Esophagus muscularis mucosa (tissue), 4 donors: ENCODE measurements around the gene USP5. TPM values are rescaled to one million over a fixed set of nuclear protein-coding genes. Genes with fewer than 3 reads are reported as not detected.
A peak's percentile ranks its signal among the peaks of the same experiment; 100 is the strongest.

Experiments
- DNase-seq: peaks from one replicate; pipeline ENCODE4 v3.0.0-alpha.2; 2017; ENCODE audit errors: extremely low spot score
- H3K27ac ChIP-seq, 4 donors: fragments of 200-600 bp; sonication (generic); replicated peaks in 1 of 4; 1 replicate in 3 of 4; 2 replicates in 1 of 4; pipeline ENCODE4 v1.5.1; 2016 to 2019; ENCODE audit warnings: mild to moderate bottlenecking in 1 of 4
- H3K27me3 ChIP-seq, 4 donors: fragments of 200-600 bp; sonication (generic); one replicate each; pipeline versions ENCODE4 v1.5.1 to v1.6.0; 2016 to 2019
- H3K36me3 ChIP-seq, 4 donors: fragments of 200-600 bp; sonication (generic); one replicate each; pipeline ENCODE4 v1.5.1; 2016 to 2019
- H3K4me1 ChIP-seq, 4 donors: fragments of 200-600 bp; sonication (generic); one replicate each; pipeline ENCODE4 v1.5.1; 2016 to 2019
- H3K4me3 ChIP-seq, 4 donors: fragments of 200-600 bp; sonication (generic); 1 replicate in 2 of 4; 2 replicates in 2 of 4; pipeline ENCODE4 v1.5.1; 2016 to 2019; ENCODE audit warnings: mild to moderate bottlenecking in 4 of 4, moderate library complexity in 1 of 4
- H3K9me3 ChIP-seq, 4 donors: fragments of 200-600 bp; sonication (generic); 1 replicate in 3 of 4; 2 replicates in 1 of 4; pipeline ENCODE4 v1.5.1; 2016 to 2019
- EP300 ChIP-seq: sonication (generic); formaldehyde crosslinking; IDR thresholded peaks from one replicate; pipeline ENCODE4 v1.6.1; 2017; ENCODE audit warnings: antibody characterized with exemption
- POLR2A ChIP-seq: fragments of 450-650 bp; IDR thresholded peaks from one replicate; pipeline ENCODE4 v1.6.1; 2017; ENCODE audit warnings: antibody characterized with exemption, moderate library complexity, mild to moderate bottlenecking, low read depth
- POLR2AphosphoS5 ChIP-seq, 2 donors: sonication (generic); formaldehyde crosslinking; IDR thresholded peaks; one replicate each; pipeline ENCODE4 v1.6.1; 2017; ENCODE audit warnings: antibody characterized with exemption in 2 of 2
- WGBS: methylation state at CpG from one replicate; pipeline ENCODE4 v1.1.5; 2018; 5-methylcytosine and 5-hydroxymethylcytosine counted together
- intact Hi-C: fragments of 100-400 bp; cut with DNase I; formaldehyde crosslinking; loops from one replicate; pipeline ENCODE4 v1.15.1; 2023
- total RNA-seq, 4 donors: library from RNA; depleted of rRNA; stranded (reverse); fragments of >200 nt; gene quantifications; one replicate each; pipeline versions ENCODE4 v1.1.0 to v1.2.1, GENCODE V29; 2016
- TF ChIP-seq, protein P1 (sequence below), 3 experiments: fragments of 200-600 bp in 2 of 3; fragments of 450-650 bp in 1 of 3; sonication (generic) in 2 of 3; IDR thresholded peaks; one replicate each; pipeline ENCODE4 v1.5.1; 2017 to 2019; ENCODE audit warnings: antibody characterized with exemption in 3 of 3, mild to moderate bottlenecking in 2 of 3, moderate library complexity in 1 of 3

USP5 gene
- total RNA-seq, 4 donors from 2014 or later = 49.8 to 68.7 (median 58.4) TPM

DNA sequence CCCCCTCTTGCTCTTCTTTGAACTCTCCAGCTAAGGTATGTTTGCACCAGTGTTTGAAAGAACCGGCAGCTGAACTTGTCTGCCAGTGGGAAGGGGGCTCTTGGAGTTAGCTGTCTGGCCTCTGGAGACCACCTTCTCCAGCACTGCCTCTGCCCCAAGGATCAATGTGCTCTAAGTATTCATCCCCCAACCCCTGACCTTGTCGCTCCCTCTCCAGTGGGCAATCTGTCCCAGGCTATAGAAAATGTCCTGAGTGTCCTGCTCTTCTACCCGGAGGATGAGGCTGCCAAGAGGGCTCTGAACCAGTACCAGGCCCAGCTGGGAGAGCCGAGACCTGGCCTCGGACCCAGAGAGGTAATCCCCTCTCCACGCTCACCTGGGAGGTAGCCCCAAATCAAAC, 21.0 kb upstream of the USP5 start:
- no peak overlapping the region for H3K27ac ChIP-seq
- WGBS = 74% methylated on average over 3 of the region's 6 CpGs
- no peak overlapping the region for H3K4me3 ChIP-seq
- TF ChIP-seq EP300 = no peak
- no peak for TF ChIP-seq POLR2A
- TF ChIP-seq, protein P1, sequence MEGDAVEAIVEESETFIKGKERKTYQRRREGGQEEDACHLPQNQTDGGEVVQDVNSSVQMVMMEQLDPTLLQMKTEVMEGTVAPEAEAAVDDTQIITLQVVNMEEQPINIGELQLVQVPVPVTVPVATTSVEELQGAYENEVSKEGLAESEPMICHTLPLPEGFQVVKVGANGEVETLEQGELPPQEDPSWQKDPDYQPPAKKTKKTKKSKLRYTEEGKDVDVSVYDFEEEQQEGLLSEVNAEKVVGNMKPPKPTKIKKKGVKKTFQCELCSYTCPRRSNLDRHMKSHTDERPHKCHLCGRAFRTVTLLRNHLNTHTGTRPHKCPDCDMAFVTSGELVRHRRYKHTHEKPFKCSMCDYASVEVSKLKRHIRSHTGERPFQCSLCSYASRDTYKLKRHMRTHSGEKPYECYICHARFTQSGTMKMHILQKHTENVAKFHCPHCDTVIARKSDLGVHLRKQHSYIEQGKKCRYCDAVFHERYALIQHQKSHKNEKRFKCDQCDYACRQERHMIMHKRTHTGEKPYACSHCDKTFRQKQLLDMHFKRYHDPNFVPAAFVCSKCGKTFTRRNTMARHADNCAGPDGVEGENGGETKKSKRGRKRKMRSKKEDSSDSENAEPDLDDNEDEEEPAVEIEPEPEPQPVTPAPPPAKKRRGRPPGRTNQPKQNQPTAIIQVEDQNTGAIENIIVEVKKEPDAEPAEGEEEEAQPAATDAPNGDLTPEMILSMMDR (IDR thresholded peaks at IDR 0.05) = no peak
- no peak for TF ChIP-seq POLR2AphosphoS5 (IDR thresholded peaks at IDR 0.05)
- peaks cover 0 to 49% (median 22%) of the 10 kb centered on the region in 4 donors for H3K36me3 ChIP-seq
- H3K9me3 ChIP-seq = no peaks in the 10 kb centered on the region
- H3K4me1 ChIP-seq = peaks cover 19 to 44% (median 37%) of the 10 kb centered on the region in 4 donors
- H3K27me3 ChIP-seq = no peaks in the 10 kb centered on the region
- intact Hi-C loops = no loop called here
- no peak for DNase-seq

DNA sequence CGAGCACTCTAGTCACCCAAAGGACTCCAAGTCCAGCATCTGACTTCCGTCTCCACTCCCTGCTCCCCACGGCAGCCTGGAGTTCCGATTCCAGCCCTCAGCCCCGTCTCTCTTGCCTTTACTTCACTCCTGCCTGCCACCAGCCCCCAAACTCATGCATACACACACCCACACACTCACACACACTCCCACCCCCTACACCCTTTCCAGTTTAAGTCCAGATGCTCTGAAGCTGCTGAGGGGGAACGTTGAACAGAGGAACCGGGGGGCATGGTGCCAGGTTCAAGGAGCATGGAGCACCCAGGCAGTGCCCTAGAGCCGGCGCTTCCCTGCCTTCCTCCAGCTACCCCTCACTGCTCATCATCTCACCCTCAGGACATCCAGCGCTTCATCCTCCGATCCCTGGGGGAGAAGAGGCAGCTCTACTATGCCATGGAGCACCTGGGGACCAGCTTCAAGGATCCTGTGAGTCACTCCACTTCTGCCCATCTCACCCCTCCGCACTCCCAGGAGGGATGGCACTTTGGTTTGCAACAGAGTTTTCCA, 20.4 kb upstream of the USP5 start:
- no peak overlapping the region for H3K27ac ChIP-seq
- H3K4me3 ChIP-seq = no peak overlapping the region
- H3K36me3 ChIP-seq = peaks cover 1 to 53% (median 22%) of the 10 kb centered on the region in 4 donors
- H3K9me3 ChIP-seq = no peaks in the 10 kb centered on the region
- intact Hi-C loops = no loop called here
- TF ChIP-seq POLR2A = no peak
- TF ChIP-seq, protein P1 (IDR thresholded peaks at IDR 0.05) = no peak
- no peak for TF ChIP-seq EP300
- TF ChIP-seq POLR2AphosphoS5 (IDR thresholded peaks at IDR 0.05) = no peak
- no peak for DNase-seq
- no peaks in the 10 kb centered on the region for H3K27me3 ChIP-seq
- 84% methylated on average over 11 of the region's 12 CpGs for WGBS
- H3K4me1 ChIP-seq = peaks cover 19 to 41% (median 36%) of the 10 kb centered on the region in 4 donors

DNA sequence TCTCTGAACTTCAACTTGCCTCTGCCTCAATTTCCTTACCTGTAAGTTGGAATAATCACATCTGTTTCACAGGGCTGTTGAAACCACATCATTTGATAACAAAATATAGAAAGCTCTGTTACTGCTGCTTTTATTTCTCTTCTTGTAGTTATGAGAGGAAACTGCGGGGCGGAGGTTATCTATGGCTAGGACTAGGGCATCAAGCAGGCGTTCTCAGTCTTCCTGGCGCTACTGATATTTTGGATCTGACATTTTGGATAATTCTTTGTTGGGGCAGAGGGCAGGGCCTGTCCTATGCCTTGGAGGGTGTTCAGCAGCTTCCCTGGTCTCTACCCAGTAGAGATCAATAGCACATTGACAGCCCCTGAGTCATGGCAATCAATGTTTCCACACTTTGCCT, 19.8 kb upstream of the USP5 start:
- DNase-seq = no peak
- TF ChIP-seq POLR2AphosphoS5 (IDR thresholded peaks at IDR 0.05) = no peak
- no peak for TF ChIP-seq EP300
- Histone ChIP-seq H3K4me3 (no peak overlapping the region), H3K27ac (no peak overlapping the region), H3K4me1 (peaks cover 14 to 35% (median 30%) of the 10 kb centered on the region in 4 donors), H3K27me3 (no peaks in the 10 kb centered on the region), H3K36me3 (peaks cover 7 to 59% (median 25%) of the 10 kb centered on the region in 4 donors), H3K9me3 (no peaks in the 10 kb centered on the region)
- WGBS = 96% methylated on average over 4 of the region's 4 CpGs
- intact Hi-C loops = no loop called here

DNA sequence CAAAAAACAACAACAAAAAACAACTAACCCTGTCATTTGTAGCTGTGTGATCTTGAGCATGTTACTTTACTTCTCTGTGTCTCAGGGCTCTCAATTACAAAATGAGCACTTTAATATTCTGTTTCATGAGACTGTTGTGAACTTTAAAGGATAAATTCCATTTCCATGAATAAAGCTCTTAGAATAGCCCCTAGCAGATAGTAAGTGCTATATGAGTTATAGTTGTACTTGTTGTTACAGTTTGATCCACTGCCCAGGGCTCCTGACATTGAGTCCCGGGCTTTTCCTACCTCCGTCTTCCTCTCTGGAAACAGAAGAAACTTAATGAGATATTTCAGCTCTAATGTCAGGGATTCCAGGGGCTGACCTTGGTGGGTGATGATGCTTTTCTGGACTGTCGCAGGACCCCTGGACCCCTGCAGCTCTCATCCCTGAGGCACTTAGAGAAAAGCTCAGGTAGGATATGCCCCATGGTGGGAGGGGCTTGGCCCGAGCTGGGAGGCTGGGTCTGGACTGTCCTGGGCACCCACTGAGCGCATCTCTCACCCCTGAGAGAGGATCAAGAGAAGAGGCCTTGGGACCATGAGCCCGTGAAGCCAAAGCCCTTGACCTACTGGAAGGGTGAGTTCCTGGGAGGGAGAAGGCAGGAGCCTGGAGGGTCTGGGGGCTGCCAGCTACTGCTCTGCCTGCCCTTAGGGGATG, 18.6 kb upstream of the USP5 start:
- H3K4me1 ChIP-seq = peaks cover 5 to 23% (median 18%) of the 10 kb centered on the region in 4 donors
- 59% methylated on average over 4 of the region's 6 CpGs for WGBS
- TF ChIP-seq POLR2A (no peak), EP300 (no peak), POLR2AphosphoS5 (IDR thresholded peaks at IDR 0.05) (no peak)
- TF ChIP-seq, protein P1 (IDR thresholded peaks at IDR 0.05) = no peak
- H3K27me3 ChIP-seq = no peaks in the 10 kb centered on the region
- H3K4me3 ChIP-seq = no peak overlapping the region
- DNase-seq = no peak
- no peaks in the 10 kb centered on the region for H3K9me3 ChIP-seq
- intact Hi-C loops = no loop called here
- H3K36me3 ChIP-seq = peaks cover 18 to 71% (median 36%) of the 10 kb centered on the region in 4 donors
- H3K27ac ChIP-seq = peak overlapping the region in 1 of 4 donors; percentile 13

DNA sequence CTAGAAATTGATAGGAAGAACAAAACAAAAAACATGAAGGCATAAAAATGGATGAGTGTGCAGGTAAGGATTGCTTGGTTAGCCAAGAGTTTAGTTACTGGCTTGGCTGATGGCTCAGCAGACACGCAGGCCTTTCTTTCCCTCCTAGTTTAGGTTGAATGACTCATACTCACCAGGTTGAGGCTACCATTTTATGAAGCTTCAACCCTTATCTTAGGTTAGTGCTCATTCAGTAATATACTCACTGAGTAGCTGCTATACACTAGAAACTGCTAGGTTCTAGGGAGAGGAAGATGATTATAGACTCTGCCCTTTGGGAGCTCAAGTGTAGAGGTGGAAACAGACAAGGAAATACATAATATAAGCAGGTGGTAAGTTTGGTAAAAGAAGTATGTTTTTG, 17.7 kb upstream of the USP5 start:
- H3K27ac ChIP-seq = no peak overlapping the region
- peaks cover 19 to 80% (median 45%) of the 10 kb centered on the region in 4 donors for H3K36me3 ChIP-seq
- no peaks in the 10 kb centered on the region for H3K27me3 ChIP-seq
- WGBS = 79% methylated on average over 1 of the region's 1 CpG
- no peaks in the 10 kb centered on the region for H3K9me3 ChIP-seq
- DNase-seq = no peak
- intact Hi-C loops = no loop called here
- H3K4me3 ChIP-seq = no peak overlapping the region
- H3K4me1 ChIP-seq = peaks cover 5 to 17% (median 13%) of the 10 kb centered on the region in 4 donors
- TF ChIP-seq EP300 (no peak), POLR2A (no peak), POLR2AphosphoS5 (IDR thresholded peaks at IDR 0.05) (no peak)
- TF ChIP-seq, protein P1 (IDR thresholded peaks at IDR 0.05) = no peak
